Glutamatergic neuron (in vitro differentiated cells): Measurements from ENCODE around the gene CPLANE1. TPM values are rescaled to one million over a fixed set of nuclear protein-coding genes. Genes with fewer than 3 reads are reported as not detected.
"Not testable (repeated sequence)": the region's sequence is repeated elsewhere in the genome, so short reads cannot be mapped to it uniquely, and the experiment has no call there.

Experiments used
- DNase-seq: peaks from one replicate; pipeline ENCODE4 v3.0.0; 2022
- H3K27ac Mint-ChIP-seq: one replicate; pipeline ENCODE4 v1.8.0; 2020; ENCODE audit warnings: mild to moderate bottlenecking, mixed read lengths, inconsistent platforms; ENCODE audit not compliant: unreplicated experiment
- H3K27me3 Mint-ChIP-seq: one replicate; pipeline ENCODE4 v1.8.0; 2020; ENCODE audit warnings: mild to moderate bottlenecking, moderate library complexity, mixed read lengths, inconsistent platforms; ENCODE audit not compliant: unreplicated experiment
- H3K36me3 Mint-ChIP-seq: one replicate; pipeline ENCODE4 v1.8.0; 2020; ENCODE audit warnings: mild to moderate bottlenecking, mixed read lengths, inconsistent platforms; ENCODE audit not compliant: unreplicated experiment
- H3K4me1 Mint-ChIP-seq: one replicate; pipeline ENCODE4 v1.8.0; 2020; ENCODE audit warnings: mild to moderate bottlenecking, low read depth, mixed read lengths, inconsistent platforms; ENCODE audit not compliant: unreplicated experiment
- H3K4me3 Mint-ChIP-seq: one replicate; pipeline ENCODE4 v1.8.0; 2020; ENCODE audit warnings: mild to moderate bottlenecking, mixed read lengths, inconsistent platforms; ENCODE audit not compliant: unreplicated experiment
- H3K9me3 Mint-ChIP-seq: one replicate; pipeline ENCODE4 v1.8.0; 2020; ENCODE audit warnings: mild to moderate bottlenecking, moderate library complexity, mixed read lengths, inconsistent platforms; ENCODE audit not compliant: unreplicated experiment
- long read RNA-seq: library from polyadenylated mRNA; unstranded; transcript quantifications from one replicate; pipeline ENCODE4 v2.0.0, GENCODE V29; 2020; ENCODE audit not compliant: unreplicated experiment
- total RNA-seq: library from RNA; stranded (reverse); fragmentation: NEBNext Ultra II Directional; extraction: Animal tissue kit (Norgen Biotek cat#: 25700); gene quantifications from one replicate; pipeline ENCODE4 v1.2.1, GENCODE V29; 2021; ENCODE audit not compliant: unreplicated experiment
- TF ChIP-seq, protein P1 (sequence below): fragments of 200-600 bp; sonication (generic); IDR thresholded peaks from one replicate; pipeline ENCODE4 v1.5.0; 2021; ENCODE audit not compliant: partially characterized antibody, unreplicated experiment

The CPLANE1 gene
- total RNA-seq: 37.6 TPM
- long read RNA-seq, partial matches to known transcripts: 2 of 3 reads
- long read RNA-seq, other reads (novel, unspliced or antisense): 1 of 3 reads

DNA sequence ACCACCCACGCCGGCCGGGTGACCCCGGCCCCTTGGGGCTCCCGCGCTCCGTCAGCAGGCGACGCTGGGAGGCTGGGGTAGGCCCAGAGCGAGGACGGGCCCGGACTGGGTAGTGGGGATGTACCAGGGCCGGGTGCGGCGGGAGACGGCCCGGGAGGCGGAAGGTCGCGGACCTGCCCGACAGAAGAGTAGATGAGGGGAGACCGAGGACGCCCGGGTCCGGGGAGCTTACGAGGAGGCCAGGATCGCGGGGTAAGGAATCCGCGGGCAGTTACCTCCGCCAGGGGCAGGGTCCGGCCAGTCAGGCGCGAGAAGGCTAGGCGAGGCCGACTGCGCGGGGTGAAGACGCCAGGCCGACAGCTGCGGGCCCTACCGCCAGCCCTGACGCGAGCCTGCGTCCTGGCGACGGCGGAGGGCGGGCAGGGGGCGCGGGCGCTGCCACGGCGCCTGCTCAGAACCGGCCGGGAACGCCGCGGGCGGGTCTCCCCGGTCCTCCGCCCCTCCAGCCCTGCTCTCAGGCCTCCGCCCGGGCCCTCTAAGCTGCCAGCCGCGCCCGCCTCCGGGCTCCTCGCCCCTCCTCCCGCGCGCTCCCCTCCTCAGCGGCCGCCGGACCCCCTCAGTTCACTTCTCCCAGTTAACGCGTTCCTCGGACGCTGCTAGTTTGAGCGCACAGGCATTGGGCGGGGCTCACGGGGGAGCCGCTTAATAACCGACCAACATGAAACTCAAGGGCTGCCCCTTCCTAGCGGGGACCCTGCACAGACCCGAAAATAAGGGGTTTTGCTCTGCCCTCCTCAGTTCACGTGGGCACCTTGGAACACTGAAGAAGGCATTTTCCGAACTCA is at the start of gene CPLANE1:
Gene CPLANE1, minus strand, starts transcription at position 407 of the 845 bp plus-strand sequence. CDS start 1,678 bp downstream, outside the sequence.
- TF ChIP-seq, protein P1, sequence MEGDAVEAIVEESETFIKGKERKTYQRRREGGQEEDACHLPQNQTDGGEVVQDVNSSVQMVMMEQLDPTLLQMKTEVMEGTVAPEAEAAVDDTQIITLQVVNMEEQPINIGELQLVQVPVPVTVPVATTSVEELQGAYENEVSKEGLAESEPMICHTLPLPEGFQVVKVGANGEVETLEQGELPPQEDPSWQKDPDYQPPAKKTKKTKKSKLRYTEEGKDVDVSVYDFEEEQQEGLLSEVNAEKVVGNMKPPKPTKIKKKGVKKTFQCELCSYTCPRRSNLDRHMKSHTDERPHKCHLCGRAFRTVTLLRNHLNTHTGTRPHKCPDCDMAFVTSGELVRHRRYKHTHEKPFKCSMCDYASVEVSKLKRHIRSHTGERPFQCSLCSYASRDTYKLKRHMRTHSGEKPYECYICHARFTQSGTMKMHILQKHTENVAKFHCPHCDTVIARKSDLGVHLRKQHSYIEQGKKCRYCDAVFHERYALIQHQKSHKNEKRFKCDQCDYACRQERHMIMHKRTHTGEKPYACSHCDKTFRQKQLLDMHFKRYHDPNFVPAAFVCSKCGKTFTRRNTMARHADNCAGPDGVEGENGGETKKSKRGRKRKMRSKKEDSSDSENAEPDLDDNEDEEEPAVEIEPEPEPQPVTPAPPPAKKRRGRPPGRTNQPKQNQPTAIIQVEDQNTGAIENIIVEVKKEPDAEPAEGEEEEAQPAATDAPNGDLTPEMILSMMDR: peak; percentile 13
- Mint-ChIP-seq H3K4me3 (peak within 1 kb of the TSS; percentile 99), H3K27ac (peak within 1 kb of the TSS; percentile 98), H3K9me3 (peaks cover 2% of the 10 kb centered on the region), H3K27me3 (peaks cover 6% of the 10 kb centered on the region), H3K4me1 (peaks cover 4% of the 10 kb centered on the region), H3K36me3 (peaks cover 4% of the 10 kb centered on the region)
- peak; percentile 91 for DNase-seq

DNA sequence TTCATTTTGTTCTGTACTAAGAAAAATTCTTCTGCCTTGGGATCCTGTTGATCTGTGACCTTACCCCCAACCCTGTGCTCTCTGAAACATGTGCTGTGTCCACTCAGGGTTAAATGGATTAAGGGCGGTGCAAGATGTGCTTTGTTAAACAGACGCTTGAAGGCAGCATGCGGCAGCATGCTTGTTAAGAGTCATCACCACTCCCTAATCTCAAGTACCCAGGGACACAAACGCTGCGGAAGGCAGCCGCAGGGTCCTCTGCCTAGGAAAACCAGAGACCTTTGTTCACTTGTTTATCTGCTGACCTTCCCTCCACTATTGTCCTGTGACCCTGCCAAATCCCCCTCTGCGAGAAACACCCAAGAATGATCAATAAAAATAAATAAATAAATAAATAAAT is 47.1 kb upstream of the CPLANE1 start:
- H3K27me3 Mint-ChIP-seq, H3K9me3 Mint-ChIP-seq, H3K4me3 Mint-ChIP-seq, H3K4me1 Mint-ChIP-seq: not testable (repeated sequence)
- peak; percentile 34 for DNase-seq
- Mint-ChIP-seq H3K36me3 (peaks cover 16% of the 10 kb centered on the region), H3K27ac (peak overlapping the region; percentile 83)

DNA sequence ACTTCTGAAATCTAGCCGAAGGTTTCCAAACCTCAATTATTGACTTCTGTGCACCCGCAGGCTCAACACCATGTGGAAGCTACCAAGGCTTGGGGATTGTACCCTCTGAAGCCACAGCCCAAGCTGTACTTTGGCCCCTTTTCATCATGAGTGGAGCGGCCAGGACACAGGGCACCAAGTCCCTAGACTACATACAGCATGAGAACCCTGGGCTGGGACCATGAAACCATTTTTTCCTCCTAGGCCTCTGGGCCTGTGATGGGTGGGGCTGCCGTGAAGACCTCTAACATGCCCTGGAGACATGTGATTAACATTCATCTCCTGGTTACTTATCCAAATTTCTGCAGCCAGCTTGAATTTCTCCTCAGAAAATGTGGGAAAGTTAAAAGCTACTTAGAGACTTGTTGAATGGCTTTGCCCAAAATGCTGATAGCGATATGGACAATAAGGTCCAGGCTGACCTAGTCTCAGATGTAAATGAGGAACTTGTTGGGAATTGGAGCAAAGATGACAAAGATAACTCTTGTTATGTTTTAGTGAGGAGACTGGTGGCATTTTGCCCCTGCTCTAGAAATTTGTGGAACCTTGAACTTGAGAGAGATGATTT is 34.1 kb upstream of the CPLANE1 start:
- DNase-seq: no peak
- Mint-ChIP-seq H3K4me3 (no peak overlapping the region), H3K27me3 (peaks cover 2% of the 10 kb centered on the region), H3K4me1 (no peaks in the 10 kb centered on the region), H3K36me3 (peaks cover 42% of the 10 kb centered on the region), H3K27ac (no peak overlapping the region), H3K9me3 (peaks cover 16% of the 10 kb centered on the region)
- TF ChIP-seq, protein P1: no peak

DNA sequence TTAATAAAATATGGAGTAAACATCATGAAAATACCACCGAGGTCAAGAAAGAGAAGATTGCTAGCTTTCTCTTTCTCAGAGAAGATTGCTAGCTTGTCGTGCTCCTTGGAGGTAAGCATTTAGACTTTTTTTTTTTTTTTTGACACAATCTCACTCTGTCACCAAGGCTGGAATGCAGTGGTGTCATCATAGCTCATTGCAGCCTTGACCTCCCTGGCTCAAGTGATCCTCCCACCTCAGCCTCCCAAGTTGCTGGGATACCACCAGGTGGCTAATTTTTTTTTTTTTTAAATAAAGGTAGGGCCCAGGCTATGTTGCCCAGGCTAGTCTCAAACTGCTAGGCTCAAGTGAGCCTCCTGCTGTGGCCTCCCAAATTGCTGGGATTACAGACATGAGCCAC is 26.3 kb upstream of the CPLANE1 start:
- Mint-ChIP-seq H3K4me3 (no peak overlapping the region), H3K9me3 (peaks cover 3% of the 10 kb centered on the region), H3K27me3 (no peaks in the 10 kb centered on the region), H3K4me1 (no peaks in the 10 kb centered on the region), H3K36me3 (peaks cover 14% of the 10 kb centered on the region), H3K27ac (no peak overlapping the region)
- DNase-seq: no peak
- TF ChIP-seq, protein P1: no peak

DNA sequence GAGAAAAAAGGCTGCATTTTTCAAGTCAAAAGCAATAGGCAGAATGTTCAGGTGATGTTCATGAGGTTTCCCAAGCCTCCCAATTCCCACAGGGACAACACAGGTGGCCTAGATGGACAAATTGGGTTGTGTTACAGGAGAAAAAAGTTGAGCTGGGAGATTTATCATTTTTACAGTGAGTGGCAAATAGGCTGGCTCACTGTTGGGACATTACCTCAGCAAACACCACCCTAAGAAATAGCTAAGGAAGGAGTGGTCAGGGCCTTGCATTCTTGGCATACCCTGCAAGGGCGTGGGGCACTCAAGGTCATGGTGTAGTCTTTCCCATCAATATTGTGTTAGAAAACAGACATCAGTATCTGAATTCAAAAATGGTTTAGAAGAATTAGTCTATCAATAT is 23.3 kb upstream of the CPLANE1 start:
- TF ChIP-seq, protein P1: no peak
- H3K4me1 Mint-ChIP-seq: no peaks in the 10 kb centered on the region
- no peak overlapping the region for H3K27ac Mint-ChIP-seq
- H3K9me3 Mint-ChIP-seq: peaks cover 4% of the 10 kb centered on the region
- H3K36me3 Mint-ChIP-seq: peaks cover 11% of the 10 kb centered on the region
- H3K27me3 Mint-ChIP-seq: no peaks in the 10 kb centered on the region
- no peak for DNase-seq
- no peak overlapping the region for H3K4me3 Mint-ChIP-seq

DNA sequence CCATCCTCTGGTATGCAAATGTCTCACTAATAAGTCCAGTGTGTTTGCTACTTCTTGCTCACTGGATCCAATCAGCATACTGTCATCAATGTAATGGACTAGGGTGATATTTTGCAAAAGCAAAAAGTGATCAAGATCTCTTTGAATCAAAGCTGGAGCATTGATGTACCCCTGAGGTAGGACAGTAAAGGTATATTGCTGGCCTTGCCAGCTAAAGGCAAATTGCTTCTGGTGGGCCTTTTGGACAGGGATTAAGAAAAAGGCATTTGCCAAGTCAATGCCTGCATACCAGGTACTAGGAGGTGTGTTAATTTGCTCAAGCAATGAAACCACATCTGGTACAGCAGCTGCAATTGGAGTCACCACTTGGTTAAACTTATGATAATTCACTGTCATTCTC is 18.9 kb upstream of the CPLANE1 start:
- not testable (repeated sequence) for H3K4me3 Mint-ChIP-seq, H3K9me3 Mint-ChIP-seq, H3K4me1 Mint-ChIP-seq, DNase-seq, H3K27me3 Mint-ChIP-seq, H3K27ac Mint-ChIP-seq
- peaks cover 14% of the 10 kb centered on the region for H3K36me3 Mint-ChIP-seq
